DOHH2 (cell line): ENCODE data around the gene CAMKMT.

Experiments used
- H3F3A ChIP-seq: fragments of 200-600 bp; sonication (generic), shearing (Covaris generic); 2 replicates; pipeline ENCODE4 v1.6.0; 2016; ENCODE audit warnings: antibody characterized with exemption, mild to moderate bottlenecking; ENCODE audit not compliant: control insufficient read depth, insufficient read depth
- H3K27ac ChIP-seq: fragments of 200-600 bp; sonication (generic); 2 replicates; pipeline ENCODE4 v1.5.1; 2014; ENCODE audit warnings: low read depth, mild to moderate bottlenecking, low read length, moderate library complexity
- H3K27me3 ChIP-seq: fragments of 200-600 bp; sonication (generic); 2 replicates; pipeline ENCODE4 v1.6.1; 2014; ENCODE audit warnings: mild to moderate bottlenecking, low read length, mixed read lengths; ENCODE audit not compliant: control insufficient read depth
- H3K36me3 ChIP-seq: fragments of 200-600 bp; sonication (generic); 2 replicates; pipeline ENCODE4 v1.6.1; 2014; ENCODE audit warnings: mild to moderate bottlenecking, low read length, moderate library complexity, mixed read lengths; ENCODE audit not compliant: control insufficient read depth
- H3K4me1 ChIP-seq: fragments of 200-600 bp; sonication (generic); 2 replicates; pipeline ENCODE4 v1.6.1; 2014; ENCODE audit warnings: mild to moderate bottlenecking, low read length, mixed read lengths; ENCODE audit not compliant: control insufficient read depth
- H3K4me2 ChIP-seq: fragments of 200-600 bp; sonication (generic); 2 replicates; pipeline ENCODE4 v1.6.0; 2014; ENCODE audit warnings: mild to moderate bottlenecking, low read length, moderate library complexity
- H3K4me3 ChIP-seq: fragments of 200-600 bp; sonication (generic); 2 replicates; pipeline ENCODE4 v1.5.1; 2014; ENCODE audit warnings: mild to moderate bottlenecking, low read length, mixed read lengths
- H3K79me2 ChIP-seq: fragments of 200-600 bp; sonication (generic); 2 replicates; pipeline ENCODE4 v1.6.1; 2014; ENCODE audit warnings: mild to moderate bottlenecking, low read length, mixed read lengths; ENCODE audit not compliant: control insufficient read depth
- H3K9me2 ChIP-seq: fragments of 200-600 bp; sonication (generic); replicated peaks from 2 replicates; pipeline ENCODE4 v1.6.1; 2014; ENCODE audit warnings: mild to moderate bottlenecking, low read length, mixed read lengths; ENCODE audit not compliant: control insufficient read depth
- H3K9me3 ChIP-seq: fragments of 200-600 bp; sonication (generic); 2 replicates; pipeline ENCODE4 v1.6.1; 2014; ENCODE audit warnings: antibody characterized with exemption, low read length, mixed read lengths; ENCODE audit not compliant: control insufficient read depth, insufficient read depth
- H4K20me1 ChIP-seq: fragments of 200-600 bp; sonication (generic); 2 replicates; pipeline ENCODE4 v1.6.0; 2014; ENCODE audit warnings: low read depth, mild to moderate bottlenecking, antibody characterized with exemption, low read length, moderate library complexity; ENCODE audit not compliant: control insufficient read depth, insufficient read depth
- EZH2phosphoT487 ChIP-seq: fragments of 200-600 bp; sonication (generic); IDR thresholded peaks from 2 replicates; pipeline ENCODE4 v1.6.1; 2017; ENCODE audit warnings: borderline replicate concordance, mild to moderate bottlenecking, antibody characterized with exemption, low read length, moderate library complexity, mixed read lengths
- TF ChIP-seq, protein P1 (sequence below): fragments of 200-600 bp; sonication (generic); IDR thresholded peaks from one replicate; pipeline ENCODE4 v1.5.1; 2014; ENCODE audit warnings: antibody characterized with exemption, mild to moderate bottlenecking, low read depth, low read length; ENCODE audit not compliant: poor library complexity, severe bottlenecking

The CAMKMT gene

DNA sequence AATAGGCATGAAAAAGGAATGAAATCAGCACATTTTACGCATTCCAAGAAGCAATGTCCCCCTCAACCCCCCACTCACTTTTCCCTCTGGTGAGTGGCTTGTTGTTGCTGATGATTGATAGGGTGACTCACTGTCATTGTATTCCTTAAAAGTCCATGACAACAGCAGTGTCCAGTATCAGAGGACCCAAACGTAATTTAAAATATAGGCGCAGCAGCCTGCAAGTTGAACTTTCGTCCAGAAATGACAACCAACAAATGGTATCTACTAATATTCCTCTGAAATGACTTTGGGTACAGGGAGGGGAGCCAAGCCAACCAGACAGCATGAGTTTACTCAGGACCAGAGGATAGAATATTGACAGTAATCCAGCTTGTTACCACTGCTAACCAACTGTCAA lies 396.8 kb downstream of the CAMKMT start:
- Histone ChIP-seq H4K20me1 (no peaks in the 10 kb centered on the region), H3F3A (no peaks in the 10 kb centered on the region), H3K79me2 (no peaks in the 10 kb centered on the region), H3K4me3 (no peak overlapping the region), H3K4me2 (no peak overlapping the region), H3K9me3 (no peaks in the 10 kb centered on the region), H3K9me2 (no peaks in the 10 kb centered on the region), H3K4me1 (peaks cover 13% of the 10 kb centered on the region), H3K27me3 (no peaks in the 10 kb centered on the region), H3K36me3 (no peaks in the 10 kb centered on the region), H3K27ac (no peak overlapping the region)
- TF ChIP-seq, protein P1, sequence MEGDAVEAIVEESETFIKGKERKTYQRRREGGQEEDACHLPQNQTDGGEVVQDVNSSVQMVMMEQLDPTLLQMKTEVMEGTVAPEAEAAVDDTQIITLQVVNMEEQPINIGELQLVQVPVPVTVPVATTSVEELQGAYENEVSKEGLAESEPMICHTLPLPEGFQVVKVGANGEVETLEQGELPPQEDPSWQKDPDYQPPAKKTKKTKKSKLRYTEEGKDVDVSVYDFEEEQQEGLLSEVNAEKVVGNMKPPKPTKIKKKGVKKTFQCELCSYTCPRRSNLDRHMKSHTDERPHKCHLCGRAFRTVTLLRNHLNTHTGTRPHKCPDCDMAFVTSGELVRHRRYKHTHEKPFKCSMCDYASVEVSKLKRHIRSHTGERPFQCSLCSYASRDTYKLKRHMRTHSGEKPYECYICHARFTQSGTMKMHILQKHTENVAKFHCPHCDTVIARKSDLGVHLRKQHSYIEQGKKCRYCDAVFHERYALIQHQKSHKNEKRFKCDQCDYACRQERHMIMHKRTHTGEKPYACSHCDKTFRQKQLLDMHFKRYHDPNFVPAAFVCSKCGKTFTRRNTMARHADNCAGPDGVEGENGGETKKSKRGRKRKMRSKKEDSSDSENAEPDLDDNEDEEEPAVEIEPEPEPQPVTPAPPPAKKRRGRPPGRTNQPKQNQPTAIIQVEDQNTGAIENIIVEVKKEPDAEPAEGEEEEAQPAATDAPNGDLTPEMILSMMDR: no peak
- TF ChIP-seq EZH2phosphoT487: no peak

DNA sequence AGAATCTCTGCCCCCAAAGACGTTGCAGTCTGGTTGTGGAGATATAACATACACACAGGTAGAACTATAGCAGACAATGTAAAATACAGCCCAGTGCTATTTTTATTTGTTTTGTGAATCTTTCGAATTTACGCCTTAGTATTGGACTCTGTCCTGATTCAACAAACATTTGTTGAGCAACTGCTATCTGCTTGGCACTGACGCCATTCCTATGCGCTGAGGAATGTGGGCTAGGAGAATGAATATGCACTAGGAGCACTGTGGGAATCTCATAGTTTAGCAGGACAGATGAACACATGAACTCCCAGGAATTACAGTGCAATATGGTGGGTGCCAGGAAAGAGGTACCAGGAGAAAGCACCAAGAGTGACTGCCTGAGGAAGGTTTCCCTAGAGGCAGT lies 398.1 kb downstream of the CAMKMT start:
- Histone ChIP-seq H3K27me3 (no peaks in the 10 kb centered on the region), H3K27ac (no peak overlapping the region), H3K79me2 (no peaks in the 10 kb centered on the region), H3K9me2 (no peaks in the 10 kb centered on the region), H3K4me3 (no peak overlapping the region), H3K36me3 (no peaks in the 10 kb centered on the region), H3F3A (no peaks in the 10 kb centered on the region), H3K4me1 (peaks cover 1% of the 10 kb centered on the region), H4K20me1 (no peaks in the 10 kb centered on the region), H3K9me3 (no peaks in the 10 kb centered on the region), H3K4me2 (no peak overlapping the region)
- TF ChIP-seq EZH2phosphoT487: no peak
- TF ChIP-seq, protein P1: no peak

DNA sequence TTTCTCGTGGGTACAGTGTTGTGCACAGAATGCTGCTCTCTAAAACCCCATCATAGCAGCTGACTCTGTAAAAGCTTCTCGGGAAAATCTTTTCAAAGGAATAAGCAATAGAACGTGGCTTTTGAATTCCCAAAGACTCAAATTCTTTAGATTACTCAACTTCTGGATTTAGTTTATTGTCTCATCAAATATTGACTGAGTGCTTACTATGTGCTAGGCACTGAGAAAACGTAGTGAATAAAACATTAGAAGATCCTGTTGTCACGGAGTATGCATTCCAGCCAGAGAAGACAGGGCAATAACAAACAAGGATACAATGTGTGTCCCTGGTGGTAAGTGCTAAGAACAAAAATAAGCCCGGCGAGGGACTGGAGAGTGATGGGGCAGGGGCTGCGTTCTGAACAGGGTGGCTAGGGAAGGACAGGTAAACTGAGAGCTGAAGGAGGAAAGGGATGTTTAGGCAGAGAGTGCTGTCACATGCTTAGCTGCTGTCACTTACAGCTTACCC lies 401.6 kb downstream of the CAMKMT start:
- H3K9me2 ChIP-seq: no peaks in the 10 kb centered on the region
- TF ChIP-seq, protein P1: no peak
- TF ChIP-seq EZH2phosphoT487: no peak
- H3K27ac ChIP-seq: no peak overlapping the region
- no peaks in the 10 kb centered on the region for H4K20me1 ChIP-seq
- H3F3A ChIP-seq: no peaks in the 10 kb centered on the region
- H3K9me3 ChIP-seq: no peaks in the 10 kb centered on the region
- no peaks in the 10 kb centered on the region for H3K79me2 ChIP-seq
- H3K4me2 ChIP-seq: no peak overlapping the region
- H3K27me3 ChIP-seq: no peaks in the 10 kb centered on the region
- H3K36me3 ChIP-seq: no peaks in the 10 kb centered on the region
- no peak overlapping the region for H3K4me3 ChIP-seq
- H3K4me1 ChIP-seq: no peaks in the 10 kb centered on the region
